HG02885 (cell line): Measurements from ENCODE around the gene DTNB.

Source experiments
- ATAC-seq: cut with Tn5 transposase; IDR thresholded peaks from one replicate; pipeline ENCODE4 v1.9.1; 2021; ENCODE audit warnings: mild to moderate bottlenecking; ENCODE audit not compliant: unreplicated experiment, poor library complexity

Gene DTNB

DNA sequence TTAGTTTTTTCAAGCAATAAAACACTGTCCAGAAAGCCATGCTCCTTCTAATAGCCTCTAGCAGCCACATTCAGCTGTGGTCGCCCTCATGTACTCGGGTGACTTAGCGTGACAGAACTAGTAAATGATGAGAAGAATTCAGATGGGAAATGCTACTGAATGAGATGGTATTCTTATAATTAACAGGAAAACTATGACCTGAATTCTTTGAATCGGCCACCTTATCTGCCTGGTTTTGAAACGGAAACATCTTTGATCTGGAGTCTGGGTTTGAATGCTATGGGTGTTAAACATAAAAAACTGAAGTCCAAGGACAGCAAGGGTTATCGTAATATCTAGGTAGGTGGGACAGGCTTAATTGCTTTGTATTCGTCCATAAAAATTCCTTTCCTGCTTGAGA is 192.8 kb downstream of the DTNB start:
- ATAC-seq = no peak

DNA sequence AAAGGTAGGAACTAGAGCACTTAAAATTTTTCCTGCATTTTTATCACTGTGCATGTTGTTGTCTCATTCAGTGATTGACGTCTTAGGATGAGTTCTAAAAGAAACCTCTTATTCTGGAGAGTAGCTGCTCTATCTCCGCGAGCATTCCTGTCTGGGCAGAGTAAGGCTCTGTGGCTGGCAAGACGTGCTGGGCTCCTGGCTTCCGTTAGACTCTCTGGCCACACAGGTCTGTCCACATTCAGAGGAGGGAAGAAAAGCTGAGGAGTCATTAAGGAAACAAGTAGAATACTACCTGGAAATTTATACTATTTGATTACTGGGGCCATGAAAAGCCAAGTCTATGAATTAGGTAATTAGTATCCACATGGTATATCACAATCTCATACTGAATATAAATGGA is 193.6 kb downstream of the DTNB start:
- no peak for ATAC-seq

DNA sequence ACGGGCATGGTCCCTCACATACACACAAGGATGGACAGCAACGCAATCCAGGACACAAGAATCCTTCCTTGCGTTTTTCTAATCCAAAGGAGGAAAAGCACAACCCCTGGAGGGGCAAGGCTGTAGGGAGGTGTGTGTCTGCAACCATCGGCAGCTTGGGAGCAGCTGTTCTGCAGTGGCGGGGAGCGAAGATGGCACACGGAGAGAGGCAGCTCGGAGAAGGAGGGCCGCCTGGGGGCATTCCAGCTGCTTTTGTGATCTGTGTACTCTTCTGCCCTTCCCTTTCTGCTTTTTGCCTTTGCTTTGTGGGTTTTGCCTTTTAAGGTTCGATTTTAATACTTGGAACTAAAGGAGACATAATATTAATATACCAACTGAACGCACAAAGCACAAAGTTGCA is 194.6 kb downstream of the DTNB start:
- no peak for ATAC-seq

DNA sequence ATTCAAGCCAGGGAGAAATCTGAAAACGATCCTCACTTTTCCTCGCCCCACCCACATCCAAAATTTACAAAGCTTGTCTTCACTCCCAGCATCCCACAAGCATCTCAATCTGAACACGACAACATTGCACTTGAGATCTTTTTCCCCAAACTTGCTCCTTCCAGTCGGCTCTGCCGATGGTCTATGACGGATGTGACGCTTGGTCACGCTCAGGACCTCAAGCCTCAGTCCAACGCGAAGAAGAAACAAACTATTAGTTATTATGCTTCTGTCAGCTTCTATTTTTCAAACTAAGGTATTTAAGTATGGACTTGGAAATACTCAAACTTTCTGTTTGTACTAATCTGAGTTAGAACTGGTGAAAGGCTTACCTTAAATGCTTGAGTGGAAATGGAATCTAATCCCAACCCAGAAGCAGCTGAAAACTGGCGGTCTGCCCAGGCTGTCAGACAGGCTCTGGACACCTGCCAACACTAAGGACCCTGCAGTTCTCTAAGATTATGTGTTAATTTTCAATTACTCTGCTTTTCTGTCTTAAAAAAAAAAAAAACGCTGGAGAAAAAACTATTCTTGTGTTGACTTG is 199.5 kb downstream of the DTNB start:
- ATAC-seq = no peak

DNA sequence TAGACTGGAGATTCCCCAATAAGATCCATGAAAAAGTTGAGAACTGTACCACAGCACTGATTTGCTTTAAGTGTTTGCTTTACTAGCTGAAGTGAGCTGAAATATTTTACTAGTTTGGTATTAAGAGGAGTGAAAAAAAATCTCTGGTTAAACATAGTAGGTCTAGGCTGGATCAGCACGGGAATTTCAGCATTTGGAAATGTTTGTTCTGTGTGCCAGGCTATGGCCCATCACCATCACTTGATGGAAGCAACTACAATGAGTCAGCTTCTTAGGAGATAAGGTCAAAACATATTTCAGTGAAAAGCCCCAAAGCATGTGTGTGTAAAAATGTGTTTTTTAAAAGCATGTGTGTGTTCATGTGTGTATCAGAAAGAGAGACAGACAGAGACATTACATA is 200.2 kb downstream of the DTNB start:
- no peak for ATAC-seq

DNA sequence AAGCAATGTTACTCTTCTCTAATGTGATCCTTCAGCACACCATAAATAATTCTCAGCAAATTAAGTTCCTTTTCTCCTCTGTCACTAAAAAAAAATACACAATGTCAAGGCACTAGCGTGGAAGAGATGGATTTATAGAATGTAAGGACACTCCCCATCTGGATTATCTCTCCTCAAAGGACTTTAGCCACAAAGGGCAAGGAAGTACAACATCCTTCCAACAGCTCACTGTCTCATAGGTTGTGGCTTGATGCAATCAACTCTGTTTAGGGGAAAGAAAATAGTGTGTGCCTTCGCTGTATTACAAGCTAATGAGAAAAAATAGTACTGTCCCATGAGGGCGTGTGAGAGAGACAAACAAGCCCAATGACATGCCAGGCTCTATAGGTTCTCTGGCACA is 202.6 kb downstream of the DTNB start:
- no peak for ATAC-seq

DNA sequence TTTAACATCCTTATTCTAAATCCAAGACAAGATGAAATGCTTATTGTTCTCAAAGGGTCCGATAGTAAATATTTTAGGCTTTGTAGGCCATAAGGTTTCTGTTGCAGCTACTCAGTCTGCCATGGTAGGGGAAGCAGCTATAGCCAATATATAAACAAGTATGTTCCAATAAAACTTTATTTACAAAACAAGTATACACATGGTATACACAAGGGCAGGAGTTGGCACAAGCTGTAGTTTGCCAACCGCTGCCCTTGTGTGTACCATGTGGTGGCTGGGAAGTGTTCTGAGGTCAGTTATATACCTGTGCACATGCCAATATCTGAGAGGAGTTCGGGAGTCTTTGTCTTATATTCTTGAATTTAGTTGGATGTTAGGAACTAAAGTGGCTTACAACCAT is 205.6 kb downstream of the DTNB start:
- no peak for ATAC-seq

DNA sequence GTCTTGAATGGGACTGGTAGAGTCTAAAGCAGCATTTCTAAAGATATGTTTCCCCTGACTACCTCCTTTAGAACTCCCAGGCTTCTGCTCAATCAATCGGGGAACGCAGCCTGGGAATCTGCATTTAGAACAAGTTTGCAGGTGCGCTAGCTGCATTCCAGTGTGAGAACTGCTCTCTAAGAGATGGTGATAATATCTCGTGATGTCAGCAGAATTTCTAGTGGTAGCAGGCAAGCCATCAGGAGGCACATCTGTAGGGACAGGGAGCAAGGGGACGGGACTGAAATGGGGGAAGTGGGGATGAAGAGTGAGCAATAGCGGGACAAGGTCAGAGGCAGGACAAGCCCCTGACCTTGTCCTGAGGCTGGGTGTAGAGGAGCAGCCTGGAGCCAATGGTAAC is 211.4 kb downstream of the DTNB start:
- no peak for ATAC-seq

DNA sequence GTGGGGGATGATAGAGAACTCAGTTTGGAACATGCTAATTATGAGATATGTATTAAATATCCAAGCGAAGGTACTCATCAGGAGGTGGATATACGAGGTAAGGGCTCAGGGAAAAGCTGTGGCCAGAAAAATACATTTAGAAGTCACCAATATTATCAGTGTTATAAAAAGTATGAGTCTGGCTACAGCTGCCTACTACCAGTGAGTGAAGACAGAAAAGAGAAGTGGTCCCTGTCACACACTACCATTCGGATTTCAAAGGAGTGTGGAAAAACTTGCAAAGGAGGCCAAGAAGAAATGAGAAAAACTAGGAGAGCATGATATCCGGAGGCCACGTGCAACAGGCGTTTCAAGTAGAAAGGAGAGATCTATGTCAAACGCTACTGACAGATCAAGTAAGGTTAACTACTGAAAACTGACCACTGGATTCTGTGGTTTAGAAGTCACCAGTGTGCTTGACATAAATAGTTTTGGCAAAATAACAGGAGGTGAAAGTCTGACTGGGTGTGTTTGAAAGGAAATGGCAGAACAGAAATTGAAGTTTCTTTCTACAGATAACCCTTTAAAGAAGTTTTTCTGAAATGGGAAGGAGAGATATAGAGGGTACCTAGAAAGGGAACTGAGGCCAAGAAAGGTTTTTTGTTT is 213.0 kb downstream of the DTNB start:
- ATAC-seq = no peak

DNA sequence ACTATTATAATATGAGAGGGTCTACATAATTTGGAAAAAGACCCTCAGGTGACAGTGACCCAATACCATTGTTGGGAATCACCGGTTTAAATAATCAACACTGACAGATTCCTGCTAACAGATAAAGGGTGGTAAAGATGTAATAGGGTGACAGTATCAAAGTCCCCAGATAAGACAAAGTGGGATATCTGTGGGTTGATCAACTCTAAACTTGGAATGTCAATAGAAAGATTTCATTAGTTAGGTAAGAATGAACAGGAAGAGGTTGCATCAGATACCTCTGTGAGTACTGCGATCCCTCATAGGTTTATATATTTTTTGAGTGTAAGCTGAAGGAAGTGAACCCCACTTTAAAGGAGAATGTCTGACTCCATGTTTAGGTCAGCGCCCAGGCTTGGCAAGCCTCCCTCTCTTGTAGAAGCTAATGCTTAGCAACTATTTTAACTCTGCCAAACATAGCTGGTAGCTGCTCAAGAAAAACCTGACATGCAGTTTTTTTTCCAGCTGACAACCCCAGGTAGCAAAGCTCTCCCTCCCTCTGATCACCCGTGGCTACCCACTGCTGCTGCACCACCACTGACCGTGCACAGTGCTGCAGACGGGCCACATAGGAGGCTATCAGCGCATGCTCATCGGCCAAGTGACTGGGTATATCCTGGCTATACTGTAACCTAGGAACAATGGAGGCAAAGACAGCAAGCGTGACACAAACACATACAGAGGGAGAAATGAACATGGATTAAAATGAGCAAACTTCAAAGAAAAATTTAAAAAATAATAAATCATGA is 218.4 kb downstream of the DTNB start:
- no peak for ATAC-seq

DNA sequence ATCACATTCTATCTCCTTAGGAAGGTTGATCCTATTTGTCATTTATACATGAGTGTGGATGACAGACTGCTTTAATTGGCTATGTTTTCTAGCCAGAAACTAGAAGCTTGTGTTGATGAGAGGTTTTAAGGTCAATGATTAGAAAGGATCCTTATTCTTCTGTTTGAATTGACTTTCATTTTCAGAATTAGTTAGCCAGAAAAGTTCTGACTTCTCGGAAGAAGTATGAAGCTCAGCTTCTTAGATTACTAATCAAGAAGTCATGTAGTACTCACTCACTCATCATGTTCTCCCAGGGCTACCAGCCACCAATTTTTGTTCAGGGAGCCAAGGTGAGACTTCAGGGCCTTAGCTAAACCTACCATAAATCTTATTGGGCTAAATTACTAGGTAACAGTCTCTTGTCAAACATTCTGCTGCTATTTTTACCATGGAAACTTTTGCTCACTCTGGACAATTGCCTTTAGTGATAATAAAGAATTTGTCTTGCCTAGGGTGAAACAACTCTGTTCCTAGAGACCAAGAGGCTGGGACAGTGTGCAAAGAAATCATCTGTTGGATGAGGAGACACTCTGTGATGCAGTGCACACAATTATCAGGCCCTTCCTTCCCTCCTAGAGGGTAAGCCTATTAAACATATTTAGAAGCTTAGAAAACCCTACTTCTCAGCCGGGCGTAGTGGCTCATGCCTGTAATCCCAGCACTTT is 220.0 kb downstream of the DTNB start:
- peak; percentile 80 for ATAC-seq

DNA sequence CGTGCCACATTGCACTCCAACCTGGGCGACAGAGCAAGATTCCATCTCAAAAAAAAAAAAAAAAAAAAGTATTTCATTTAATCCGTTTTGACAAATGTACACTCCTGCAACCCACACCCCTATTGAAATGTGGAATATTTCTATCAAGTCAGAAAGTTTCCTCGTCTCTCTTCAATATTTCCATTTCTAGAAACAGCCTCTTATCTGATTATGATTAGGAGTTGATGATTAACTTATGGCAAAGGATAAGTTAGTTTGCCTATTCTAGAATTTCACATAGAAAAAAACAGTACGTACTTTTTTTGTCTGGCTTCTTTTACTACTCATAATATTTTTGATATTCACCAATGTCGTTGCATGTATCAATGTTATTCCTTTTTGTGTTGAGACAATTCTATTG is 224.6 kb downstream of the DTNB start:
- ATAC-seq = no peak

DNA sequence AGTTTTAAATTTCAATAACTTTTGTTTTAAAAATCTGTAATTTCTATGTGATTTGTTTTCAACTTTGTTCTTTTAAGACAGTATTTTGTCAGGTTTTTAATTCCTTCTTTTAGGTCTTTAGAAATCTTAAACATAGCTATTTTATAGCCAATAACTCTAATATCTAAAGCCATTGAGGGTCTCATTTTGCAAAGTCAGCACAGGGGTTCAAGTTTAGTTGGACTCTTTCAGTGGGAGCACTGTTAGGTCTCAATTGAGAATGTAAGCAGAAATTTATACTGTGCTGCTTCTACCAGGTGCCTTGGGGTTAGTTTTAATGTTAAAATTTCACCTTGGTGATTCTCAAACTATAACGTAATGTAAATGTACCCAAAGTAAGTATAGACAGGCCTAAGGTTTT is 226.4 kb downstream of the DTNB start:
- ATAC-seq = no peak

DNA sequence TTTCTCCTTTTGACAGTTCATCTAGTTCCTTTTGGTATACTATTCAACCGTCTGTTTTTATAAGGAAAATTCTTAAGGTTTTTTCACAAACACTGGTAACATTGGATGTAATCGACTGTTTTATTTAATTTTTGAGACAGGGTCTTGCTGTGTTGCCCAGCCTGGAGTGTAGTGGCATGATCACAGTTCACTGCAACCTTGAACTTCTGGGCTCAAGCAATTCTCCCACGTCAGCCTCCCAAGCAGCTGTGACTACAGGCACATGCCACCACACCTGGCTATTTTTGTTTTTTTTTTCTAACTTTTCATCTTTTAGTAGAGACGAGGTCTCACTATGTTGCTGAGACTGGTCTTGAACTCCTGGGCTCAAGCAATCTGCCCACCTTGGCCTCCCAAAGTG is 227.3 kb downstream of the DTNB start:
- ATAC-seq = no peak

DNA sequence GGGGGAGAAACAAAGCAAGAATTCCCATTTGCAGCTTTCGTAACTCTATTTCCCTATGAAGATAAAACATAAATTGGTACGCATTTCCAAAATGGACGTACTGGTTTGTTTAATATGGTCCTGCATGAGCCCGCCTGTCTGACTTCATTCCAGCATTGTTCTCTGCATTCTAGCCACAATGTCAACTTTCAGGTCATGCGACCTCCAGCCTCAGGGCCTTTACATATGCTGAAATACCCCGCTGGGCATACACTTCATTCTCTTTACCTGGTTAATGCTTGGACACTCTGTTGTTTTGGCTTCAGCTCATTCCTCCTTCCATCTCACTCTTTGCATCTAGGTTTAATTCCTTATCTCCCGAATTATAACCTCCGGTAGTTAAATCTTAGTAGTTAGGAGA is 227.9 kb downstream of the DTNB start:
- no peak for ATAC-seq

DNA sequence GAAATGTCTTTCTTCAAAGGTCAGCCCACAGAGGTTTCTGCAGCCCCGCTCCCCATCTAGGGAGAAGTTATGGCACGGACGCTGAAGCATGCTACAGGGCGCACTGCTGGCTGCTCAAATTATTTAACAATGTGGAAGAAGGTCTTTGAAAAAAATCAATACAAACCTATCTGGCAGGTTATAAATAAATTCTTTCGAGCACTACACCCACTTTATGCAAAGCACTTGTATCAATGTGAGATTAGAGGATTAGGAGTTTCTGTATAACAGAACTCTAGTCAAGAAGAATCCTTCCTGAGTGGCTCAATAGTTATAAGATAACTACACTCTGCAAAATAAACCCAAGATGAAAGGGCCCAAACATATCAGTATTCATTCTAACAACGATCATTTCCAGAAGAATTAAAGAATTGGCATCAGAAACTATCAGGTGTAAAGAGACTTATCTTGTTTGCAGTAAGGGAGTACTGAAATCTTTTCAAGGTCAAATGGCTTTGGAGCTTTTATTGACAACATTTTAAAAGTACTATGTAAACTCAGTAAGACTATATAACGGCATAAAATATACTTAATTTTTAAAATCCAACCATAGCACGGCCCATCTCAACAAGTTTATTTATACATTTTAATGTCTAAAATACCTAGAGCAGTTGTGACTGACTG is 228.6 kb downstream of the DTNB start:
- no peak for ATAC-seq

DNA sequence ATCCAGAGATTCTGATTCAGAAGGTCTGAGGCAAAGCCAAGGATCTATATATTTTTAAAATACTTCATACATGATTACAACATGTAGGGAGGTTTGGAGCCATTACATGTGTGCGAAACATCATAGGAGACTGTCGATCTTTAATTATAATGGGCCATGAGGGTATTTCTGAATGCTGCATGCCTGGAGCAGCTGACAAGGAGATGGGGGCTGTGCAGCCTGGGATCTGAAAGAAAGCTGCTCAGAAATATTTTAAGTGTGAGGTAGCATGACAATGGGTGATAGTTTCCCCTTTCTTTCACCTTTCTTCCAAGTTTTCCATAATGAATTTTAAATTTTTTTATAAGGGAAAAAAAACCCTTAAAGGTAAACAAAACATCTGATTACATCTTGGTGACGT is 229.6 kb downstream of the DTNB start:
- no peak for ATAC-seq

DNA sequence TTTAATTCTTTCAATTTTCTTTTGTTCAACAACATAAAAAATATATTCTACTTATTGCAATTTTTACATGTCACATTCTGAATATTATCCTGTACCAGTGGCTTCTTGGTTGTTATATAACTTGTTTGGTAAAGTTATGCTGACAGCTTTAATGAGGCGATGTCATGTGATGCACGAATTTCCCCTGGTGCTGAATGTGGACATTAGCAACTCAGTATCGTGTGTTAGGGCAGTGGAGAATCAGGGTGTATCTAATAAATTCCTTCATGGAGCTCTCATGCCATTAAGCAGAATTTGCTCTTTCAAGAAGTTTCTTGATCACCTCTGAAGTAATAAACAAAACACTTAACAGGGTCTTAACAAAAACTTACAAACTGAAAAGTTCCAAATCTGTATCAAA is 232.0 kb downstream of the DTNB start:
- ATAC-seq = no peak

DNA sequence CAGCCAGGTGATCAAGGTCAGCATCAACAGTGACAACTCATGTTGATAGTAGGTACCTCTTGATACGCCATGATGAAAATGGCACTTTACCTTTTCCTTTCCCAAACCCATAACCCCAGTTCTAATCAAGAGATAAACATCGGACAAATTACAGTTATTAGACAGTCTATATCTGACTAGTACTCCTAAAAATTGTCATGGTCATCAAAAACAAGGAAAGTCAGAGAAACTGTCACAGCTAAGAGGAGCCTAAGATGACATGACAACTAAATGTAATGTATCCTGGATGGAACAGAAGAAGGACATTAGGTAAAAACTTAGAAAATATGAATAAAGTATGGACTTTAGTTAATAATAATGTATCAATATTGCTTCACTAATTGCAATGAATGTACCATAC is 234.6 kb downstream of the DTNB start:
- ATAC-seq = no peak

DNA sequence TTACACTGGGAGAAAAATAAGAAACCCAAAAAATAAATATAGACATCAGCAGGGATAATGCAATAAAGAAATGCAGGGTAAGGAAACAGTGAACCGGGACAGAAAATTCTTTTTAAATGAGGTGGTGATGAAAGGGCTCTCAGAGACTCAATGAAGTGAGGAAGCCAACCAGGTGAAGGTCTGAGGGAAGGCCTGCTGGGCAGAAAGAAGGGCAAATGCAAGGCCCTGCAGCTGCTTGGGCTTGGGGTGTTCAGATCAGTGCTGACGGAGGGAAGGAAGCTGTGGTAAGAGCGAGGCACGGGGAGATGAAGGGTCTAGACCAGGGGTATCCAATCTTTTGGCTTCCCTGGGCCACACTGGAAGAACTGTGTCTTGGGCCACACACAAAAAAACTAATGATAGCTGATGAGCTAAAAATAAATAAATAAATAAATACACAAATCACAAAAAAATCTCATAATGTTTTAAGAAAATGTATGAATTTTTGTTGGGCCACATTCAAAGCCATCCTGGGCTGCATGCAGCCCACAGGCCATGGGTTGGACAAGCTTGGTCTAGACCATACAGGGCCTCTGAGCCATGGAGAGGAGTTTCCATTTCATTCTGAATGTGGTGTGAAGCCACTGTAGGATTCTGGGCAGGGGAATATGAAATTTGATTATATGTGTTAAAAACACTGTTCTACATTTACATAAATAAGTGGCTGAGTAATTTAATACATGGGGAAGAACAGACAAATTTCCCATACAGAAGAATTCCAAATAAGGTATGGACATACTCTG is 235.3 kb downstream of the DTNB start:
- no peak for ATAC-seq
